Measurements from ENCODE around the gene SFT2D1. TPM values are rescaled to one million over a fixed set of nuclear protein-coding genes. Genes with fewer than 3 reads are reported as not detected.
A peak's percentile ranks its signal among the peaks of the same experiment; 100 is the strongest.

SFT2D1 gene
- total and polyA plus RNA-seq, 9 of the 15 experiments (the other 6 are each of a cell fraction or from before 2014, with no cell fraction given): 54.4 to 140 (median 74.6) TPM

DNA sequence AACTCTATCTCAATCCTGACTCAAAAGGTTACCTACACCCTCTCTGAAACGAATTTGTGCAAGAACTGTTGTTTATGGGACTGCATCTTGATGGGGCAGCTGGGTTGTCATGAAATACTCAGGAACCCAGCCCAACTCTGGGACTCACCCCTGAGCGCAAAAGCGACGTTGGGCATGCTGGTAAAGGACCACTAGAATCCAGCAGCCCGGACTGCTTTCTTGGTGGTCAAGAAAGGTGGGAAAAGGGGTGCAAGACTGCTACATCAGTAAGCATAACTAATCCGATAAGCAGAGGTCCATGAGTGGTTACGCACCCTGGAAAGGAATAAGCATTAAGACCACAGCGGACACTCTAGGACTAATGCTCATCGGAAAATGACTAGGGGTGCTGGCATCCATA lies 27.9 kb downstream of the SFT2D1 start (continued):
- TF ChIP-seq, protein P1, sequence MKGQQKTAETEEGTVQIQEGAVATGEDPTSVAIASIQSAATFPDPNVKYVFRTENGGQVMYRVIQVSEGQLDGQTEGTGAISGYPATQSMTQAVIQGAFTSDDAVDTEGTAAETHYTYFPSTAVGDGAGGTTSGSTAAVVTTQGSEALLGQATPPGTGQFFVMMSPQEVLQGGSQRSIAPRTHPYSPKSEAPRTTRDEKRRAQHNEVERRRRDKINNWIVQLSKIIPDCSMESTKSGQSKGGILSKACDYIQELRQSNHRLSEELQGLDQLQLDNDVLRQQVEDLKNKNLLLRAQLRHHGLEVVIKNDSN (CRISPR knock-in tag; IDR thresholded peaks at IDR 0.05): no peak
- TF ChIP-seq MBD2 (IDR thresholded peaks at IDR 0.05; ENCODE audit: borderline replicate concordance, low read depth): no peak

DNA sequence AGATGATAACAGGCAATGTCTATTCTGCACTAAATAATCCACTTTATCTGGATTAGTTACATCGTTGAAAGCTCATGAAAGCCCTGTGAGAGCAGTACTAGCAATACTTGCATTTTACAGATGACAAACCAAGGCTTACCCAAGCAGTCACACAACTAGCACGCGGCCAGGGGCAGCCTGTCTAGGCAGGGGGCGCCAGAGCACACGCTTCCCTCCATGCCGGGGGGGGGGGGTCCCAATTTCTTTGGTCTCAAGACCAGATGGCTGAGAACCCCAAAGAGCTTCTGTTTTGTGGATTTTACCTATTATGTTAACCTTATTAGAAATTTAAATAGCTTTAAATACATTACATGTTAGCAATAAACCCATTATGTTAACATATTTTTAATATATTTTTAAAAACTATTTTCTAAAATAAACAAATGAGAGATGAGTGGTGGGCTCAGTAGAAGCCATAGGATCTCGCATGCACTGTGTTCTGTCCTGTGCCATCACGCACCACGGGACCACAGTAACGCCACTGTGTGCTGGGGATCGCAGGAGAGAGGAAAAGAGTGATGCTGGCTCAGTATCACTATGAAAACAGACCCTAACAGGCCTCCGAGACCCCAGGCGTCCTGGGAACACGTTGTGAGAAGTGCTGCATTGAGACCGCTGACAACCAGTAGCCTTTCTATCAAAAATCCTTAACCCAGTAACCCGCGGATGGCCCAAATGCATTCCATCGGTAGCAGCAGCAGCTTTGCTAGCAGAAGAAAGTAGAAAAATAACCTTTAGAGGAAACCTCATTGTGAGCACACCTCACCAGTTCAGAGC lies 28.9 kb downstream of the SFT2D1 start:
- H3K4me3 ChIP-seq: no peak overlapping the region
- no peaks in the 10 kb centered on the region for H3K9me1 ChIP-seq (ENCODE audit: control insufficient read depth, insufficient read depth, low read length)
- FAIRE-seq: peak; percentile 85
- peak overlapping the region; percentile 50 for H2AFZ ChIP-seq (ENCODE audit: low read depth, low read length)
- no peaks in the 10 kb centered on the region for H3K36me3 ChIP-seq (ENCODE audit: control insufficient read depth, insufficient read depth, low read length)
- H3K79me2 ChIP-seq (ENCODE audit: control insufficient read depth, insufficient read depth, low read length): no peaks in the 10 kb centered on the region
- BruUV-seq (replicated peaks): no TSS peak
- CTCF ChIA-PET (ENCODE audit: low intra/inter-chr PET ratio): interaction anchor here (0.6 to 2.3 kb wide), 6 partner anchors 14 to 829 kb away, joined by 3 to 24 read pairs (median 4); partner anchors contain the start of gene MPC1
- H3K4me2 ChIP-seq (ENCODE audit: insufficient read depth, low read length): no peak overlapping the region
- H3K27me3 ChIP-seq (ENCODE audit: control insufficient read depth in 2 of 2, insufficient read depth in 2 of 2, low read length in 2 of 2): peaks cover 13 to 22% of the 10 kb centered on the region in 2 experiments
- no peaks in the 10 kb centered on the region for H3K9me3 ChIP-seq (replicated peaks; ENCODE audit: control insufficient read depth, insufficient read depth, low read depth, low read length)
- no peaks in the 10 kb centered on the region for H4K20me1 ChIP-seq (replicated peaks; ENCODE audit: control insufficient read depth, insufficient read depth, low read length)
- POLR2A ChIA-PET: interaction anchor here (0.6 to 0.8 kb wide), 3 partner anchors 24 to 93 kb away, joined by 3 to 5 read pairs (median 3); no protein-coding TSS in a partner anchor
- ATAC-seq: peak; percentile 92
- H3K4me1 ChIP-seq (replicated peaks in 1 of 2; ENCODE audit: control insufficient read depth in 2 of 2, insufficient read depth in 2 of 2, low read length in 2 of 2): peaks cover 0 to 4% of the 10 kb centered on the region in 2 experiments; a peak in 2 of 5 replicates
- peak; percentile 79 to 85 (median 82) for DNase-seq (ENCODE audit: extremely low read depth in 1 of 4, low spot score in 3 of 4)
- no peak overlapping the region for H3K9ac ChIP-seq (ENCODE audit: insufficient read depth in 1 of 2, low read depth in 2 of 2, low read length in 2 of 2)
- in situ Hi-C loops (cut with MboI) (no loop called here), intact Hi-C loops (cut with micrococcal nuclease) (loop anchor here (1.0 to 2.0 kb wide), 3 partner anchors 17 to 87 kb away; partner anchors contain the start of gene MPC1)
- H3K27ac ChIP-seq (ENCODE audit: extremely low read depth, low read depth, low read length): no peak overlapping the region
- WGBS (ENCODE audit: insufficient coverage, low coverage, missing lambda C conversion rate): 28% methylated on average over 18 of the region's 18 CpGs
- peak; percentile 32; the same call in 1 of the 2 replicates for TF ChIP-seq RB1 (IDR thresholded peaks at IDR 0.05; ENCODE audit: low read depth)
- TF ChIP-seq, protein P2, sequence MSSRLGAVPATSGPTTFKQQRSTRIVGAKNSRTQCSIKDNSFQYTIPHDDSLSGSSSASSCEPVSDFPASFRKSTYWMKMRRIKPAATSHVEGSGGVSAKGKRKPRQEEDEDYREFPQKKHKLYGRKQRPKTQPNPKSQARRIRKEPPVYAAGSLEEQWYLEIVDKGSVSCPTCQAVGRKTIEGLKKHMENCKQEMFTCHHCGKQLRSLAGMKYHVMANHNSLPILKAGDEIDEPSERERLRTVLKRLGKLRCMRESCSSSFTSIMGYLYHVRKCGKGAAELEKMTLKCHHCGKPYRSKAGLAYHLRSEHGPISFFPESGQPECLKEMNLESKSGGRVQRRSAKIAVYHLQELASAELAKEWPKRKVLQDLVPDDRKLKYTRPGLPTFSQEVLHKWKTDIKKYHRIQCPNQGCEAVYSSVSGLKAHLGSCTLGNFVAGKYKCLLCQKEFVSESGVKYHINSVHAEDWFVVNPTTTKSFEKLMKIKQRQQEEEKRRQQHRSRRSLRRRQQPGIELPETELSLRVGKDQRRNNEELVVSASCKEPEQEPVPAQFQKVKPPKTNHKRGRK (tag; IDR thresholded peaks at IDR 0.05): no peak
- TF ChIP-seq, protein P3, sequence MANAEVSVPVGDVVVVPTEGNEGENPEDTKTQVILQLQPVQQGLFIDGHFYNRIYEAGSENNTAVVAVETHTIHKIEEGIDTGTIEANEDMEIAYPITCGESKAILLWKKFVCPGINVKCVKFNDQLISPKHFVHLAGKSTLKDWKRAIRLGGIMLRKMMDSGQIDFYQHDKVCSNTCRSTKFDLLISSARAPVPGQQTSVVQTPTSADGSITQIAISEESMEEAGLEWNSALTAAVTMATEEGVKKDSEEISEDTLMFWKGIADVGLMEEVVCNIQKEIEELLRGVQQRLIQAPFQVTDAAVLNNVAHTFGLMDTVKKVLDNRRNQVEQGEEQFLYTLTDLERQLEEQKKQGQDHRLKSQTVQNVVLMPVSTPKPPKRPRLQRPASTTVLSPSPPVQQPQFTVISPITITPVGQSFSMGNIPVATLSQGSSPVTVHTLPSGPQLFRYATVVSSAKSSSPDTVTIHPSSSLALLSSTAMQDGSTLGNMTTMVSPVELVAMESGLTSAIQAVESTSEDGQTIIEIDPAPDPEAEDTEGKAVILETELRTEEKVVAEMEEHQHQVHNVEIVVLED (CRISPR knock-in tag; IDR thresholded peaks at IDR 0.05): no peak
- TF ChIP-seq ZNF785 (CRISPR knock-in tag; IDR thresholded peaks at IDR 0.05): no peak
- no peak for TF ChIP-seq GABPB2 (CRISPR knock-in tag; conservative IDR thresholded peaks at IDR 0.05)
- TF ChIP-seq KAT2B (IDR thresholded peaks at IDR 0.05; ENCODE audit: low read depth, low read length): no peak
- TF ChIP-seq ZNF583 (CRISPR knock-in tag; IDR thresholded peaks at IDR 0.05): 0 out of 2 replicates have a peak, but pooled peaks have one; percentile 28
- TF ChIP-seq, protein P4, sequence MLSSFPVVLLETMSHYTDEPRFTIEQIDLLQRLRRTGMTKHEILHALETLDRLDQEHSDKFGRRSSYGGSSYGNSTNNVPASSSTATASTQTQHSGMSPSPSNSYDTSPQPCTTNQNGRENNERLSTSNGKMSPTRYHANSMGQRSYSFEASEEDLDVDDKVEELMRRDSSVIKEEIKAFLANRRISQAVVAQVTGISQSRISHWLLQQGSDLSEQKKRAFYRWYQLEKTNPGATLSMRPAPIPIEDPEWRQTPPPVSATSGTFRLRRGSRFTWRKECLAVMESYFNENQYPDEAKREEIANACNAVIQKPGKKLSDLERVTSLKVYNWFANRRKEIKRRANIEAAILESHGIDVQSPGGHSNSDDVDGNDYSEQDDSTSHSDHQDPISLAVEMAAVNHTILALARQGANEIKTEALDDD (IDR thresholded peaks at IDR 0.05): peak; percentile 83
- TF ChIP-seq RHOXF2B (CRISPR knock-in tag; conservative IDR thresholded peaks at IDR 0.05): no peak
- TF ChIP-seq MECOM (CRISPR knock-in tag; IDR thresholded peaks at IDR 0.05): peak; percentile 46
- TF ChIP-seq SIRT6 (IDR thresholded peaks at IDR 0.05; ENCODE audit: low read depth, low read length): no peak
- TF ChIP-seq, protein P5, sequence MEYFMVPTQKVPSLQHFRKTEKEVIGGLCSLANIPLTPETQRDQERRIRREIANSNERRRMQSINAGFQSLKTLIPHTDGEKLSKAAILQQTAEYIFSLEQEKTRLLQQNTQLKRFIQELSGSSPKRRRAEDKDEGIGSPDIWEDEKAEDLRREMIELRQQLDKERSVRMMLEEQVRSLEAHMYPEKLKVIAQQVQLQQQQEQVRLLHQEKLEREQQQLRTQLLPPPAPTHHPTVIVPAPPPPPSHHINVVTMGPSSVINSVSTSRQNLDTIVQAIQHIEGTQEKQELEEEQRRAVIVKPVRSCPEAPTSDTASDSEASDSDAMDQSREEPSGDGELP (CRISPR knock-in tag; IDR thresholded peaks at IDR 0.05; ENCODE audit: borderline replicate concordance): peak; percentile 23; the same call in 1 of the 2 replicates
